Activated B cell treated with CpG ODN at 0.5 μM for 24 hours (primary cell): ENCODE results near the gene SCTR. TPM values are rescaled to one million over a fixed set of nuclear protein-coding genes. Genes with fewer than 3 reads are reported as not detected.
"Not testable (repeated sequence)": the region's sequence is repeated elsewhere in the genome, so short reads cannot be mapped to it uniquely, and the experiment has no call there.

Experiments used
- ATAC-seq: fragments of 200-7000 bp; cut with Tn5 transposase; one replicate; pipeline ENCODE4 v1.10.0; 2021; ENCODE audit warnings: low read depth, mild to moderate bottlenecking, moderate library complexity
- CTCF ChIA-PET: fragments of 350-600 bp; sonication (Branson Sonifier 250); formaldehyde crosslinking; loops from one replicate; lab custom pipeline; 2021; ENCODE audit warnings: antibody characterized with exemption; lab: Charles Lee
- POLR2A ChIA-PET: fragments of 350-600 bp; sonication (Branson Sonifier 250); formaldehyde crosslinking; loops from one replicate; lab custom pipeline; 2021; ENCODE audit warnings: antibody characterized with exemption; lab: Charles Lee
- DNase-seq: peaks from one replicate; pipeline ENCODE4 v3.0.0; 2022
- H3K27ac Mint-ChIP-seq: one replicate; pipeline ENCODE4 v1.8.0; 2020; ENCODE audit warnings: mixed read lengths
- H3K27me3 Mint-ChIP-seq: one replicate; pipeline ENCODE4 v1.8.0; 2021; ENCODE audit warnings: mixed read lengths
- H3K36me3 Mint-ChIP-seq: one replicate; pipeline ENCODE4 v1.8.0; 2021; ENCODE audit warnings: low read depth, mixed read lengths
- H3K4me1 Mint-ChIP-seq: one replicate; pipeline ENCODE4 v1.8.0; 2021; ENCODE audit warnings: mixed read lengths
- H3K4me3 Mint-ChIP-seq: one replicate; pipeline ENCODE4 v1.8.0; 2020; ENCODE audit warnings: mild to moderate bottlenecking, mixed read lengths
- H3K9me3 Mint-ChIP-seq: one replicate; pipeline ENCODE4 v1.8.0; 2020; ENCODE audit warnings: mixed read lengths
- CTCF ChIP-seq: fragments of 200-600 bp; IDR thresholded peaks from one replicate; pipeline ENCODE4 v1.8.0; 2022; ENCODE audit warnings: antibody characterized with exemption, mild to moderate bottlenecking
- intact Hi-C: fragments of 100-400 bp; cut with micrococcal nuclease; formaldehyde crosslinking; loops from one replicate; pipeline ENCODE4 v1.15.1; 2024
- total RNA-seq: library from RNA; stranded (reverse); gene quantifications from 2 replicates; pipeline ENCODE4 v1.2.3, GENCODE V29; 2022

Gene SCTR
- total RNA-seq, 1 donor from 2014 or later, result not detected

DNA sequence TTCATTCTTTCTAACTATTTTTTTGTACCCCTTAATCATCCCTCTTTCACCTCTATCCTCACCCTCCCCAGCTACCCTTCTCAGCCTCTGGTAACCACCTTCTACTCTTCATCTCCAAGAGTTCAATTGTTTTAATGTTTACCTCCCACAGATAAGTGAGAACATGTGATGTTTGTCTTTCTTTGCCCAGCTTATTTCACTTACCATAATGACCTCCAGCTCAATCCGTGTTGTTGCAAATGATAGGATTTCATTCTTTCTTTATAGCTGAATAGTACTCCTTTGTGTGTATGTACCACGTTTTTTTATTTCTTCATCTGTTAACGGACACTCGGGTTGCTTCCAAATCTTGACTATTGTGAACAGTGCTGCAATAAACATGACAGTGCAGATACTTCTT is 114.8 kb downstream of the SCTR start:
- CTCF ChIA-PET, result interaction anchor here (0.7 to 9.4 kb wide), 2 partner anchors 22 to 67 kb away, joined by 3 to 102 read pairs; partner anchors contain the start of gene TMEM37
- Mint-ChIP-seq H3K36me3 (no peaks in the 10 kb centered on the region), H3K4me1 (peaks cover under 1% of the 10 kb centered on the region), H3K27me3 (peaks cover 13% of the 10 kb centered on the region), H3K4me3 (no peak overlapping the region), H3K9me3 (no peaks in the 10 kb centered on the region), H3K27ac (no peak overlapping the region)
- intact Hi-C loops, result no loop called here
- ATAC-seq (no peak), DNase-seq (no peak)
- POLR2A ChIA-PET, result no interaction called here
- no peak for TF ChIP-seq CTCF

DNA sequence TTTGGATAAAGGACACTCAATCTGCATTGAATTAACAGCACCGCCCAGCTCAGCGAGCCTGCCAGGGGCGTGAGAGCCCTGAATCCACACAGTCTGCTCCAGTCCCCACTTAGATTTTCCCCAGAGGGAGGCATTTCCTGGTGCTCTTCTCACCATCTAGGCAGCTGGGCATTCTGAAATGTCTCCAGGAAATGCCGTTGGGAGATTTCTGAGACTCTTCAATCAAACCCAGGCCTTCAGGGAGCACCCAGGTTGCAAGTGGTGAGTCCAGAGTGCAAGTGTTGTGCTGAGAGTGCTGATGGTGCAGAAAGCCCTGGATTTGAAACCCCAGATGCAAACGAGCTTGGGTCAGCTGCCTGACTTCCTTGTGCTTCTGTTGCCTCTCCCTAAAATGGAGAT is 116.1 kb downstream of the SCTR start:
- no peak overlapping the region for H3K27ac Mint-ChIP-seq
- H3K4me3 Mint-ChIP-seq, result no peak overlapping the region
- CTCF ChIA-PET, result interaction anchor here (9.4 kb wide), 1 partner anchor 69 kb away, joined by 102 read pairs; no protein-coding TSS in a partner anchor
- ATAC-seq, result no peak
- peaks cover 13% of the 10 kb centered on the region for H3K27me3 Mint-ChIP-seq
- POLR2A ChIA-PET, result interaction anchor here (0.7 kb wide), 1 partner anchor 66 kb away, joined by 8 read pairs; no protein-coding TSS in a partner anchor
- intact Hi-C loops, result no loop called here
- no peaks in the 10 kb centered on the region for H3K36me3 Mint-ChIP-seq
- H3K4me1 Mint-ChIP-seq, result no peaks in the 10 kb centered on the region
- no peaks in the 10 kb centered on the region for H3K9me3 Mint-ChIP-seq
- no peak for DNase-seq
- no peak for TF ChIP-seq CTCF

DNA sequence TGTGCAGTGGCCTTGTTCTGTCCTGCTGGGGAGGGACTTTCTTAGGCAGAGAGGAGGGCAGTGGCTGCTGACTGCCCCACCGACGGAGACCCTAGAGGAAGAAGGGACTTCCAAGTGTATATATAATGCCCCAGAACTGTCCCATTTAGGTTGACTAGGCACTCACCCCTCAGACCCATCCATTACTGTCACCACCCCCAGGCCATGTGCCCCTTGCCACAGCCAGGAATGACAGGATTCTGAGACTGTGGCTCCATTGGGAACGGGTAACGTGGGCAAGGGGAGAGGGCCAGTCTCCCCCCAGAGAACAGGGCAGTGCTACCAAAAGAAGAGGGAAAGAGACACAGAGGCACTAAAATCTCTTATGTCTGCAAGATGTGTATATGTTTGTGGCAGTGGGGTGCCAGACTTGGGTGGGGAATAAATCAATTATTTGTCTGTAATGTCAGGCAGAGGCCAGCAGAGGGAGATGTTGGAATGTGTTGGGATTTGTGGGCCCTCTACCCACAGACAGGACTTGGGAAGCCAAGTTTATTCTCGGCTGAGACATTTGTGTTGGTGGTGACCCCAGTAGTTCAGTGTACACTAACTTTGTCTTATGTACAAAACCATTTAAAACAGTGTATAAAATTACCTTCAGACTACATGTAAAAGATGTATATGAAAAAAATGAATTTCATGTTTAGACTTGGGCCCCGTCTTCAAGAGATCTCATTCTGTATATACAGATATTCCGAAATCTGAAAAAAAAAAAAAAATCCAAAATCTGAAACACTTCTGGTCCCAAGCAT is 116.7 kb downstream of the SCTR start:
- DNase-seq (no peak), ATAC-seq (peak; percentile 47)
- H3K36me3 Mint-ChIP-seq, result no peaks in the 10 kb centered on the region
- no peaks in the 10 kb centered on the region for H3K4me1 Mint-ChIP-seq
- H3K9me3 Mint-ChIP-seq, result no peaks in the 10 kb centered on the region
- intact Hi-C loops, result loop anchor here (1.0 kb wide), 3 partner anchors 24 to 253 kb away; partner anchors contain the start of gene TMEM37
- H3K27me3 Mint-ChIP-seq, result peaks cover 13% of the 10 kb centered on the region
- ChIA-PET POLR2A (no interaction called here), CTCF (interaction anchor here (9.4 kb wide), 1 partner anchor 69 kb away, joined by 102 read pairs; no protein-coding TSS in a partner anchor)
- no peak overlapping the region for H3K27ac Mint-ChIP-seq
- no peak overlapping the region for H3K4me3 Mint-ChIP-seq
- TF ChIP-seq CTCF, result peak; percentile 68

- POLR2A ChIA-PET, result interaction anchor here (0.5 kb wide), 1 partner anchor 65 kb away, joined by 5 read pairs; no protein-coding TSS in a partner anchor
- Mint-ChIP-seq H3K27me3 (peaks cover 13% of the 10 kb centered on the region), H3K9me3 (no peaks in the 10 kb centered on the region), H3K4me1 (no peaks in the 10 kb centered on the region), H3K36me3 (no peaks in the 10 kb centered on the region), H3K4me3 (no peak overlapping the region), H3K27ac (no peak overlapping the region)
- CTCF ChIA-PET, result interaction anchor here (9.4 kb wide), 1 partner anchor 72 kb away, joined by 102 read pairs; no protein-coding TSS in a partner anchor
- TF ChIP-seq CTCF, result no peak
- DNase-seq (no peak), ATAC-seq (no peak)
- intact Hi-C loops, result no loop called here
These were observed 119.1 kb downstream of the SCTR start for GRCh38 chr2:119405151-119405550.

DNA sequence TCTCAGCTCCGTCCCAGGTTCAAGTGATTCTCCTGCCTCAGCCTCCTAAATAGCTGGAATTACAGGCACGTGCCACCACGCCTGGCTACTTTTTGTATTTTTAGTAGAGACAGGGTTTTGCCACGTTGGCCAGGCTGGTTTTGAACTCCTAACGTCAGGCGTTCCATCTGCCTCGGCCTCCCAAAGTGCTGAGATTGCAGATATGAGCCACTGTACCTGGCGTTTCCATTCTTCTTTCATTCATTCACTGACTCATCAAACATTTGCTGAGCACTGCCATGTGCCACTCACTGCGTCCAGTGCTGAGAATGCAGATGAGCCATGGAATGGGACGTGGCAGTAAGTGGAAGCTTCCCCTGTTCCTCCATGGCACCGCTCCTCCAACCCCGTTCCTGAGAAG is 120.7 kb downstream of the SCTR start:
- H3K9me3 Mint-ChIP-seq, intact Hi-C loops, DNase-seq, H3K27me3 Mint-ChIP-seq, H3K4me1 Mint-ChIP-seq, H3K4me3 Mint-ChIP-seq, H3K36me3 Mint-ChIP-seq, POLR2A ChIA-PET, H3K27ac Mint-ChIP-seq, ATAC-seq: not testable (repeated sequence)
- CTCF ChIA-PET, result interaction anchor here (9.4 kb wide), 1 partner anchor 73 kb away, joined by 102 read pairs; no protein-coding TSS in a partner anchor
